GM13976 (cell line): Measurements from ENCODE around the gene ALOX15B.

Experiments
- DNase-seq: peaks from one replicate; pipeline ENCODE4 v3.0.0; 2012; ENCODE audit warnings: low spot score
- CTCF ChIP-seq: IDR thresholded peaks from 2 replicates; pipeline ENCODE4 v1.5.1; 2012; ENCODE audit warnings: borderline replicate concordance, mild to moderate bottlenecking; ENCODE audit not compliant: insufficient read depth; ENCODE audit errors: extremely low read depth, missing control alignments, control extremely low read depth
- in situ Hi-C: fragments of 300-500 bp; cut with MboI; formaldehyde crosslinking; loops from one replicate; pipeline ENCODE4 v1.12.0; 2022; ENCODE audit warnings: low sequenced_read_pairs, mixed read lengths, inconsistent platforms; ENCODE audit not compliant: unreplicated experiment

The ALOX15B gene

GRCh38 chr17:8041249-8041928 lies 2.5 kb downstream of the ALOX15B start:
- TF ChIP-seq CTCF = peak; percentile 45
- DNase-seq = peak; percentile 77
- in situ Hi-C loops = no loop called here

- TF ChIP-seq CTCF = no peak
- in situ Hi-C loops = no loop called here
- DNase-seq = no peak
These were observed 3.1 kb downstream of the ALOX15B start for GRCh38 chr17:8041979-8042378.

GRCh38 chr17:8044819-8045810 lies 6.3 kb downstream of the ALOX15B start:
- no peak for TF ChIP-seq CTCF
- DNase-seq = no peak
- in situ Hi-C loops = no loop called here

GRCh38 chr17:8046306-8046928 lies 7.6 kb downstream of the ALOX15B start:
- TF ChIP-seq CTCF = no peak
- no peak for DNase-seq
- in situ Hi-C loops = no loop called here

GRCh38 chr17:8046929-8047768 lies 8.3 kb downstream of the ALOX15B start:
- in situ Hi-C loops = no loop called here
- DNase-seq = no peak
- no peak for TF ChIP-seq CTCF

- DNase-seq = no peak
- in situ Hi-C loops = no loop called here
- TF ChIP-seq CTCF = no peak
These were observed 8.9 kb downstream of the ALOX15B start for GRCh38 chr17:8047769-8048110.
